MV-4-11 (cell line): ENCODE measurements around the gene C1QC.
"Not testable (repeated sequence)": the region's sequence is repeated elsewhere in the genome, so short reads cannot be mapped to it uniquely, and the experiment has no call there.

ENCODE experiments used
- DNase-seq: peaks from one replicate; lab custom pipeline; 2025; lab: John Stamatoyannopoulos, UW

Gene C1QC

GRCh38 chr1:22650089-22650693 is 6.8 kb downstream of the C1QC start:
- DNase-seq, result no peak

- peak; percentile 60 for DNase-seq
These were observed 8.8 kb downstream of the C1QC start for GRCh38 chr1:22651941-22652856.

GRCh38 chr1:22652881-22653316 is 9.5 kb downstream of the C1QC start, which contains the start of gene C1QB:
Gene C1QB, plus strand, starts transcription at chr1:22653236. Its CDS starts 6,227 bp downstream, at chr1:22659463.
- DNase-seq, result no peak

GRCh38 chr1:22654692-22655091 is 11.3 kb downstream of the C1QC start:
- DNase-seq, result no peak

- DNase-seq, result no peak
These were observed 15.1 kb downstream of the C1QC start for GRCh38 chr1:22658385-22659163.

GRCh38 chr1:22660716-22661241 is 17.3 kb downstream of the C1QC start:
- DNase-seq, result no peak

GRCh38 chr1:22661880-22662279 is 18.4 kb downstream of the C1QC start:
- no peak for DNase-seq

- no peak for DNase-seq
These were observed 18.9 kb downstream of the C1QC start for GRCh38 chr1:22662318-22662717.

GRCh38 chr1:22662986-22663408 is 19.6 kb downstream of the C1QC start:
- DNase-seq, result no peak

GRCh38 chr1:22665752-22666151 is 22.3 kb downstream of the C1QC start:
- DNase-seq, result no peak

- DNase-seq, result no peak
These were observed 23.0 kb downstream of the C1QC start for GRCh38 chr1:22666412-22666811.

GRCh38 chr1:22668840-22669239 is 25.4 kb downstream of the C1QC start:
- DNase-seq, result not testable (repeated sequence)

GRCh38 chr1:22670352-22670975 is 27.0 kb downstream of the C1QC start:
- no peak for DNase-seq

GRCh38 chr1:22671999-22672398 is 28.6 kb downstream of the C1QC start:
- no peak for DNase-seq

GRCh38 chr1:22673486-22674409 is 30.3 kb downstream of the C1QC start:
- no peak for DNase-seq

GRCh38 chr1:22674410-22674749 is 30.9 kb downstream of the C1QC start:
- no peak for DNase-seq

GRCh38 chr1:22676151-22676550 is 32.7 kb downstream of the C1QC start:
- DNase-seq, result not testable (repeated sequence)

- DNase-seq, result no peak
These were observed 33.6 kb downstream of the C1QC start for GRCh38 chr1:22676916-22677583.

GRCh38 chr1:22677931-22678896 is 34.8 kb downstream of the C1QC start:
- DNase-seq, result no peak
